Measurements from ENCODE around the gene RWDD4.
A peak's percentile ranks its signal among the peaks of the same experiment; 100 is the strongest.

Gene RWDD4

GRCh38 chr4:183659029-183659871, at the start of gene RWDD4, which contains the start of gene TRAPPC11:
Gene RWDD4 (minus strand): TSS chr4:183659185. CDS start chr4:183658952, 233 bp downstream.
Gene TRAPPC11 (plus strand): TSS chr4:183659293. CDS start chr4:183663868, 4,575 bp downstream.
- peak; percentile 97 for DNase-seq (ENCODE audit: low spot score)

GRCh38 chr4:183702492-183702891, 43.5 kb upstream of the RWDD4 start:
- no peak for DNase-seq (ENCODE audit: low spot score)

DNA sequence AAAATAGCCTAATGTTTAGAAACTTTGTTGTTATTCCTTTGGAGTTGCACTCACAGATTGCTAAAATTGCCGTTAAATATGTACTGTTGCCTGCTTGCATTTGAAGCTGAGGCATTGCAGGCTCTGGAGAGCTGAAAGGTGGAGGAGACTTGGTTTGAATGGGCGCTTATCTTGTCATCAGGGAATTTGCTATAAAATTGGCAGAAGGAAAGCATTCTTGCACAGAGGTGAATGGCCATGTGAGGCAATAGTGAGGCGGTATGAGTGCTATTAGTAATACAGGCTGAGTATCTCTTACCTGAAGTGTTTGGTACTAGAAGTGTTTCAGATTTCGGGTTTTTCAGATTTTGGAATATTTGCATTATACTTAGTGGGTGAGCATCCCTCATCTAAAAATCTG, 41.4 kb upstream of the RWDD4 start:
- DNase-seq (ENCODE audit: low spot score) = no peak

- DNase-seq (ENCODE audit: low spot score) = no peak
Measured at GRCh38 chr4:183698909-183699308, 39.9 kb upstream of the RWDD4 start.

- DNase-seq (ENCODE audit: low spot score) = no peak
Measured at GRCh38 chr4:183691897-183692296, 32.9 kb upstream of the RWDD4 start.

DNA sequence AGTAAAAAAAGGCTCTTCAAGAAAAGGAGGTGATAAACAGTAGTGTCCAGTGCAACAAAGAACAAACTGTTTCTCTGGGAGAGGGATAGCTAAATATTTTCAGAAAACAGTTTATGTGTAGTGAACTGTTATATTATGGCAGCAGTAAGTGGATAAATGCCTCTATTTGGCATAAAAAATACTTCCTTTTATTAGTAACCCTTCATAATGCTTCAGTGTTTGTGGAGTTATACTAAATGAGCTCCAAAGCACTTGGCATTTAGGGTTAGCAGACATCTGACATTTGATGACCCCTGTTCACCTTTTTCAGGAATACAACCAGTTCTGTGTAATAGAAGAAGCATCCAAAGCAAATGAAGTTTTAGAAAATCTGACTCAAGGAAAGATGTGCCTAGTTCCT, 32.0 kb upstream of the RWDD4 start:
- DNase-seq (ENCODE audit: low spot score) = no peak

DNA sequence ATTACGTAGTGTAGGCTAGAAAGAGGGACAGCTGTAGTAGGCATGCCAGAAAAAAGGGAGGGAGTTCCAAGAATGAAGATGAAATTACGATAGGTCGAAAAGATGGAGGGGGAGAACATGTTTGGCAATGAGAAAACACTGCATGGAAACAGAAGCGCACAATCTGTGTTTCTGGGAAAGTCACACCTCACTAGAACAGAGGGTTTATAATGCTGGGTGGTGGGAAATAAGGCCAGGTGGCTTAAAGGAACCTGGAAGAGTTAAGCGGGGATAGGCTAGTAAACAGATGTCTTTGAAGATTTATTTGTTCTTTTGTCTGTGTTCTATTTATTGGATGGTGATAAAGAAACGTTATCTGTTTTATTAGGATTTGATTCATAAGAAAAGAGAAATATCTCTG, 29.2 kb upstream of the RWDD4 start:
- DNase-seq (ENCODE audit: low spot score) = no peak

DNA sequence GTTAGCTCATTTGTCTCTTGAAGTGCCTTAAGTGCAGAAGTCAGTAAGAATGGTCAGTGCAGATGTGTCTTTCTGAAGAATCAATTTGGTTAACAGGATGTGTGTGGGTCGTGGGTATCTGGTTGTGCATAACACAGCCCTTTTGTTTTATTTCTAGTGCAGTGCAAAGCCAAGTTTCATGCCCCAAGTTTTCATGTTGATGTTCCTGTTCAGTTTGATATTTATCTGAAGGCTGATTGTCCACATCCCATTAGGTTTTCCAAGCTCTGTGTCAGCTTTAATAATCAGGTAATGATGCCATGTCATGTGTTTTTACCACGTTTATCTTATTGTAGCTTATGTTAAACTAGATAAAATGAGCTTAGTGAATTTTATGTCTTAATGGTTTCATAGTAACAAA, 27.5 kb upstream of the RWDD4 start:
- DNase-seq (ENCODE audit: low spot score) = no peak

DNA sequence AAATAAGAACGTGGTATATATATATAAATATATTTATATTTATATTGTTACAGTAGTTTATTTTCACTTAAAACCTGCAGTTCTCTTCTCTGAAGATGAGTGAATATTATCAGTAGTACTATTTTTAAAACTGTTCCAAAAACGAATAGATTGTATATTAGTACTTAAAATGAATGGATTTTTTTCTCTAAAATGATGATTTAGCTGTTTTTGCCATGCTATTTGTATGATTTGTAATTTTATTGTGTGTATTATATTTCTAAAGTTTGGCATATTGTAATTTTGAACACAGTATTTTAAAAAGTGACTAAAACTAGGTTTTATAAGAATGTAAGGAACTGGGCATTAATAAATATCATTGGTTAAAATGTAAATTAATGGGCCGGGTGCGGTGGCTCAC, 22.1 kb upstream of the RWDD4 start:
- no peak for DNase-seq (ENCODE audit: low spot score)

DNA sequence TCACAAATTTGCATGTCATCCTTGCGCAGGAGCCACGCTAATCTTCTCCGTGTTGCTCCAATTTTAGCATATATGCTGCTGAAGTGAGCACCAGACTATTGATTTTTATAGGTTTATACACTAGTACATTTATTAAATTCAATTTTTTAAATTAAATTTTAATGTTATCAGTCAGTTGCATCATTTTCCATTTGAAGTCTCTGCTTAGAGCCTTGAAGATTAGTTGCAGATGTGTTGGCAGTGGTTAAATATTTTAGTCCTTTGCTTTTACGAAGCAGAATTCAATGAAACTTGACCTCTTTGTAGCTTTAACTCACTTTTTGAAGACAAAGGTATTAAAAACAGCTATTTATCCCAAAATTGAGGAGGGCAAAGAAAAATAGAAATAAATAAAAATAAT, 16.6 kb upstream of the RWDD4 start:
- no peak for DNase-seq (ENCODE audit: low spot score)

DNA sequence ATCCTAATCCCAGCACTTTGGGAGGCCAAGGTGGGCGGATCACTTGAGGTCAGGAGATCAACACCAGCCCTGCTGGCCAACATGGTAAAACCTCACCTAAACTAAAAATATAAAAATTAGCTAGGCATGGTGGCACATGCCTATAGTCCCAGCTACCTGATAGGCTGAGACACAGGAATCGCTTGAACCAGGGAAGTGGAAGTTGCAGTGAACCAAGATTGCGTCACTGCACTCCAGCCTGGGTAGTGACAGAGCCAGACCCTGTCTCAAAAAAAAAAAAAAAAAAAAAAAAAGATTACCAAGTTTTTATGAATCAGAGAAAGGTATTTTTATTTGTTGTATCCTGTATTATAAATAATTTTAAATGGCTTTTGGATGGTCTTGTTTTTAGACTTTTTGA, 15.2 kb upstream of the RWDD4 start:
- DNase-seq (ENCODE audit: low spot score) = no peak

DNA sequence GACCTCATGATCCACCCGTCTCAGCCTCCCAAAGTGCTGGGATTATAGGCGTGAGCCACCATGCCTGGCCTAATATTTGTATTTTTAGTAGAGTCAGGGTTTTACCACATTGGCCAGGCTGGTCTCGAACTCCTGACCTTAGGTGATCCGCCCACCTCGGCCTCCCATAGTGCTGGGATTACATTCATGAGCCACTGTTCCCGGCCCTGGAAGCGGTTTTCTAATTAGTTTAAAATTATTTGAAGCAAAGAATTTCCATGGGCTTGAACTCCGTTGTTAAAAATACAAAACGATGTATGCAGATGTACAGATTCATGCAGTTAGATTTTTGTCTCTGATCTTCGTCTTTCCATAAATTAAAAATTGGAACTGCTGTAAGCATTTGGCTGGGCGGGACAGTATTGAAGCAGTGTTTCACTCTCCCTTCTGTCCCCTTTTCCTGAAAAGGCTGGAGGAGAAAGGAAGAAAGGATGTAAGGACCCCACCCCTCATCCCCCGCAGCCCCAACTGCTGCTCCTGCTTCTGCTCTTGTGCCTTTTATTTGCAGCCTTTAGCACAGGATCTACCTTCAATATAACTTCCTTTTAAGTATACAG, 12.1 kb upstream of the RWDD4 start:
- DNase-seq (ENCODE audit: low spot score) = no peak

DNA sequence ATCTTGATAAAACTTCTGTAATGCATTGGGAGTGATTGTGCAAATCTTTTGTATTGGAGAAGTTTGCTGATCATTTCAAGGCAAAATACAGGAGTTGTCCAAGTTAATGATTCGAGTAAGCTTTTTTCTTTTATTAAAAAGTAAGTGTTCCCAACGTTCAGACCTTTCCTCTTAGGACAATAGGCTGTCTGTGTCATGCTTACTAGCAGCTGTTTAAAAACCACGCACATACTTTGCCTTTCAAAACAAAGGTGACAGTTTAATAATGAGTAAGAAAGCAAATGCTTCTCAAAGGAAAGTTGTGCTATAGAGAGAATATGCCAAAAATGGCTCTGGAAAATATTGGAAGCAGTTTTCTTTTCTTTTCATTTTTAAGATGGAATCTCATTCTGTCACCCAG, 11.3 kb upstream of the RWDD4 start:
- no peak for DNase-seq (ENCODE audit: low spot score)

DNA sequence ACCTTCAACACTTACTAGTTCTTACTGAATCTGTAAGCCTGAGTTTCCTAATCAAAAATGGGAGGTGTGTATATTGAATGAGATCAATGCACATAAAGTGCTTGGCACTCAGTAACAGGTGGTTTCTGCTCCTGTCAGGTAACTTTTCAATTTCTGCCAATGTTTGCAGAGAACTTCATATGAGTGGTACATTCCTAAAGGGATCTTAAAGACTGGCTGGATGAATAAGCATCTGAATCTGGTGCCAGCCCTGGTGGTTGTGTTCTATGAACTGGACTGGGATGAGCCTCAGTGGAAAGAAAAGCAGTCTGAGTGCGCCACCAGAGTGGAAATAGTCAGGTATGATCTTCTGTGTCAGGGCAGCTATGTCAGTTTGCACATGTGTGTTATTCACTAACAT, 7.1 kb upstream of the RWDD4 start:
- DNase-seq (ENCODE audit: low spot score) = no peak

DNA sequence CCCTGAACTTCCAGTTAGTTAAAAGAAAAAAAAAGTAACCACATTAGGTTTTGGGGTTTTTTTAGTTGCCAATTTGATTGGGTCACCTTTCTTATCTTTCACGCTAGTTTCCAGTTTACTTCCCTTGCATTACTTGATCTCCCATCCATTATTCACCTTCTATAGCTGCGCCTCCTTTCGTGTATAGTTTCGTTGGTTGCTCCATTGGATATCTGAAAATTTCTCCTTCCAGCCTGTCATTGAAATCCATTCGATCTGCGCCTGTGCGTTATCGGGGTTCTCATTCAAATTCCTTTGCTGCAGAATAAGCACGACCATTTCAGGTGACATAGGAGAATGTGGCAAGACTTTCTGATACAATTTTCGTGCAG, 872 bp upstream of the RWDD4 start:
- DNase-seq (ENCODE audit: low spot score) = no peak

DNA sequence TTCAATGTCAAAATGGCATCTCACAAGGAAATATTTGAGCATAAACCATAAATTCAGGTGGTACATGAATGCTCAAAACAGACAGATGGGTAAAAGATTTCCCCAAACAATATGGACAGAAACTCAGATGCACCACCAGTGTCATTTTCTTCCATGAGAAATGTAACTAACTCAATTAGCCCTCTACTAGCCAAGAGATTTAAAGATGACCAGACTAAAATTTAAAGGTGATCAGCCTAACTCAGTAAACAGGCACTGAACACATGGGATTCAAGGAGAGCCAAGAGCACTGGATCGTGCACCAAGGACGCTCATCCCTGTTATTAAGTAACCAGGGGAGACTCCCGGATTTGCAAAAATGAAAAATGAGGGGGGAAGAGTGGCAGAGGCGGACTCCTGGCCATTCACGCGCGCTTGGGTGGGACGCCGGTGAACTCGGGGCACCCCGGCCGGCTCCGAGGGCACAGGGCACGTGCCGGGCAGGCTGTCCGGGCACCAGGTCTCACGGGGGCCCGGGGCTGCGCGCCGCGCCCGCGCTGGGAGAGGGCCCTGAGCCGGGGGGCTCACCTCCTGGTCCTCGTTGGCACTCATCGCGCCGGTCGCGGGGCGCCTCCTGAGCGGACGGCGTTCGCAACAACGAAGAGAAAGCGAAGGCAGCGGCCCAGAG, 490 bp downstream of the RWDD4 start:
- peak; percentile 79 for DNase-seq (ENCODE audit: low spot score)

DNA sequence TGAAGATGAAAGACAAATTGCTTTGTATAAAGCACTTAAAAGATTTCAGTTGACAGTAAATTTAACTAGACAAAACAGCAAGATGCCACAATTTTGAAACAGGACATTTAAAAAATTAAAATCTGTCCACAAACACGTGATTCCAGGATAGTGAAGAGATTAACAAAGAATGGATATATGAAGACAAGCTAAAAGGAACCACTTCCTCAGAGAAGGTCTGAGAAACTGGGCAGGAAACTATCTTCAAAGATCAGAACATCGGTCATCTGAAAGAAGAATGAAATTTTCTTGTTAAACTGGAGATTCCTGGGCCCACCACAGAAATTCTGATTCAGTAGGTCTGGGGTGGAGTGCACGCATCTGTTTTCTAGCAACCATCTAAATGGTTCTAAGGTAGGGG, 1.4 kb downstream of the RWDD4 start:
- DNase-seq (ENCODE audit: low spot score) = no peak

GRCh38 chr4:183645326-183645725, 13.7 kb downstream of the RWDD4 start:
- no peak for DNase-seq (ENCODE audit: low spot score)

GRCh38 chr4:183639291-183639690, 19.7 kb downstream of the RWDD4 start:
- DNase-seq (ENCODE audit: low spot score) = no peak

GRCh38 chr4:183638436-183638835, 20.5 kb downstream of the RWDD4 start:
- DNase-seq (ENCODE audit: low spot score) = no peak

DNA sequence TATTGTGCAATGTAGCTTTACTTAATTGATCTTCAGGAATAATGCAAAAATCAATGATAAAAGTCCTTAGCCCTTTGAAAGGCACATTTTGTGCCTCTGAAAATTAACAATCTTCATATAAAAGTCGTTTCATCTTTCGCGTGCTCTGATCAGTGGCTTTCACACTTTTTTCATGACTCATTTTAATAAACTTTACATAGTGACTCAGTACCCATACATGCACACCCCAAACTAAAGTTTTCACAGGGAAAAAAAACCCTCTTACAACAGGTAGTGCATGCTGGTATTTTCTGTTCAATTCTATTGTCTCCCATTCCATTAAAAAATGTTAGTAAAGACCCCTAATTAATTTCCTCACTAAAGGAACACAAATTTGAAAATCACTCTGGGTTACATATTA, 21.5 kb downstream of the RWDD4 start:
- no peak for DNase-seq (ENCODE audit: low spot score)

GRCh38 chr4:183636923-183637322, 22.1 kb downstream of the RWDD4 start:
- no peak for DNase-seq (ENCODE audit: low spot score)

- DNase-seq (ENCODE audit: low spot score) = no peak
Measured at GRCh38 chr4:183636503-183636902, 22.5 kb downstream of the RWDD4 start.

Measured in D341Med (cell line).